Measurements from ENCODE around the gene PDCD11.
"Not testable (repeated sequence)": the region's sequence is repeated elsewhere in the genome, so short reads cannot be mapped to it uniquely, and the experiment has no call there.

The PDCD11 gene

DNA sequence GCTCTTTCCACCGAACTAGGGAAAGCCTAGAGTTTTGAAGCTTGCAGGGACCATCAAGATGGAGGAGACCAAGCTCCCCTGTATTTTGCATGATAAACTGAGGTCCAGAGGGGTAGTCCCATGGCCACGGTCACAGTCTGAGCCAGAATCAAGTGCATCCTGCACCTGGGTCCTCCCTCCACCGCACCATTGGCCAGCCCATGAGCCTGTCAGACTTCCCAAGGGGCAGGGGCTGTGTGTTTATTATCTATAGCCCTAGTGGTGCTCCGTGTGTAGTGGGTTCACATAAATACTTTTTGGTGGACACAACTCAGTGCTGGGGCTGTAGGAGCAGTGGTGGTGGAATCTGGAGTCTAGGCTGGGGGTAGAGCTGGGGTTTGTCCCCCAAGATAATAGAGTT lies 79.0 kb downstream of the PDCD11 start:
- DNase-seq, result no peak

GRCh38 chr10:103476046-103476768 lies 79.8 kb downstream of the PDCD11 start:
- DNase-seq, result no peak

GRCh38 chr10:103478671-103479070 lies 82.2 kb downstream of the PDCD11 start:
- DNase-seq, result no peak

- no peak for DNase-seq
Measured at GRCh38 chr10:103479135-103479534, 82.7 kb downstream of the PDCD11 start, which contains the start of gene CALHM3. Gene CALHM3, minus strand, starts transcription at chr10:103479240. Its CDS starts 208 bp downstream, at chr10:103479032.

GRCh38 chr10:103480521-103480920 lies 84.1 kb downstream of the PDCD11 start:
- no peak for DNase-seq

- no peak for DNase-seq
Measured at GRCh38 chr10:103481974-103482531, 85.6 kb downstream of the PDCD11 start.

DNA sequence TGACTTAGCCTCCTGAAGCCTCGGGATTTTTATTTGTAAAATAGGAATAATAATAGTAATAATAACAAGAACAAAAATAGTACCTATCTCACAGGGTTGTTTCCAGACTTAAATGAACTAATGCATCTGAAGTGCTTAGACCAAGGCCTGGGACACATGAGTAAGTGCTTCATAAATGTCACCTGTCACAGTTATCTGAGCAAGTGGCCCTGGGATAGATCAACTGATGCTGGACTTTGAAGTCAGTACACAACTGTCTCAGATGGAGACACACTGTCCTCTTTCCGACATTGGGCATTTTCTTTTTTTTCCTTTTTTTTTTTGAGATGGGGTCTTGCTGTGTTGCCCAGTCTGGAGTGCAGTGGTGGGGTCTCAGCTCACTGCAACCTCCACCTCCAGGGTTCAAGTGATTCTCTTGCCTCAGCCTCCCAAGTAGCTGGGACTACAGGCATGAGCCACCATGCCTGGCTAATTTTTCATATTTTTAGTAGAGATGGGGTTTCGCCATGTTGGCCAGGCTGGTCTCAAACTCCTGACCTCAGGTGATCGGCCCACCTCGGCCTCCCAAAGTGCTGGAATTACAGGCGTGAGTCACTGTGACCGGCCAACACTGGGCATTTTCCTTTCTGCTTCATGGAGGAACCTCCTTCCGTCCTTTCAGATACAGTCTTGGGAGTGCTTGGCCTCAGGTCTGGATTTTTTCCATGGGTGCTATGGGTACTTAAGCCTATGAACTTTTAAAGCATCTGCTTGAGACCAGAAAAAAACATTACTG lies 90.4 kb downstream of the PDCD11 start:
- not testable (repeated sequence) for DNase-seq

- DNase-seq, result no peak
Measured at GRCh38 chr10:103487410-103487708, 90.9 kb downstream of the PDCD11 start.

- DNase-seq, result no peak
Measured at GRCh38 chr10:103490986-103491314, 94.5 kb downstream of the PDCD11 start.

DNA sequence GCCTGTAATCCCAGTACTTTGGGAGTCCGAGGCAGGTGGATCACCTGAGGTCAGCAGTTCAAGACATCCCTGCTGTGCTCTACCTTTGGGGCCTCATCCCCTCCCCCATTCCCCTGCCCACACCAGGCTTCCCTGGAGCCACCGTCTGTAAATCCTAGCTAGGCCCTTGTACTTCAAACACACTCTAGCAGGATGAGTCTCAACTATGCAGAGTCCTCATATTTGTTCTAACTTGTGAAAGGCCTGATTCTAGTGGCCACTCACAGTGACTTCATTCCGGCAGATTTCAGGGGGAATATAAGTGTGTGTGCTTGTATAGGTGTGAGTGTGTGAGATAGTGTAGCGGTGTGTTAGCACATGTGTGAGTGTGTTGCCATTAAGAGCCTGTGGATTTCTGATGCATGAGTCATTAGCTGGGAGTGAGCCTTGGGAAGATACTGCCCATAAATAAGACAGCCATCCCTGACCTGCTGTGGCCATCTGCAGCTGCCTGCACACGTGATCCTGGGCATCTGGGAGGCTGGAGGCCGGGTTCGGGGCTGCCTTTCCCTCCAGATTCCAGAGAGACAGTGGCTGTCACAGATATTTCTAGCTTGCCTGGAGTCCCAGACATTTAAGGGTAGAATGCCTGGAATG lies 95.4 kb downstream of the PDCD11 start:
- DNase-seq, result no peak

- no peak for DNase-seq
Measured at GRCh38 chr10:103492655-103493261, 96.3 kb downstream of the PDCD11 start.

GRCh38 chr10:103493362-103493915 lies 97.0 kb downstream of the PDCD11 start, which contains the start of gene NEURL1:
Gene NEURL1, plus strand, starts transcription at chr10:103493705. Its CDS starts 683 bp downstream, at chr10:103494388.
- peak; percentile 10 for DNase-seq

DNA sequence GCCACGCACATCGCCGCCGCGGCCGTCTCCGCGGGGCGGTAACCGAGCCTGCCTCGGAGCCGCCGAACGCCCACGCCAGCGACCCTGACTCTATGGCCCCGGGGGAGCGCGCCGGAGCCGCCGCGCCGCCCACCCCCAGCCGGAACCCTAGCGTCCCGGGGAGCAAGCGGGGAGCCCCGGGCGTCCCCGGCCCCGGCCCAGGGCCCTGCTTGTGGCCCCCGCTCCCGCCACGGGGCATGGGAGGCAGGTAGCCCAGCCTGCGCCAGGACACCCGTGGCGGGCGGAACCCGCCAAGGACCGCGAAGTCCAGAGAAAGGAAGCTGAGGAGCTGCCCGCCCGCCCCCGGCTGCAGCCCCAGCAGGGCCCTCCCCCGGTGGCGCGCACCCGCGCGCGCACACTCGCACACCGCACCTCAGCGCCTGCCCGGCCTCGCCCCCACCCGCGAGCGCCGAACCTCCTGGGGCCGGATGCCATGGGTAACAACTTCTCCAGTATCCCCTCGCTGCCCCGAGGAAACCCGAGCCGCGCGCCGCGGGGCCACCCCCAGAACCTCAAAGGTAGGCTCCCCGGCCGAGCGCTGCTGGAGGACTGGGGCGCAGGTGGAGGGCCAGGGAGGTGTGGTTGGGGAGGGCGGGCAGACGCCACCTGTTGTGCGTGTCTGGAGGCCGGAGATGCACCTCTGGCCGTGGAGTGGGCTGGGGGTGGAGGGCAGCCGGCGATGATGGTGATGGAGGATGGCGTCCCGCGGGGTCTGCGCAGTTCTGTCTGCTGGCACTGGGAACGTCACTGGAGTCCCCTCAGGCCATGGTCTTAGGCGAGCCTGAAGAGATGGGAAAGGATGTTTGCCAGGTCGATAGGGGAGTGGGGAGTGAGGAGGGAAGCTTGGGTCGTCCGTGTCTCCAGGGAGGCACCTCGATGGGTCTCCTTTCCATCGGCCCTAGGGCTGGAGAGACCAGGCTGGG lies 97.8 kb downstream of the PDCD11 start:
- peak; percentile 20 for DNase-seq

DNA sequence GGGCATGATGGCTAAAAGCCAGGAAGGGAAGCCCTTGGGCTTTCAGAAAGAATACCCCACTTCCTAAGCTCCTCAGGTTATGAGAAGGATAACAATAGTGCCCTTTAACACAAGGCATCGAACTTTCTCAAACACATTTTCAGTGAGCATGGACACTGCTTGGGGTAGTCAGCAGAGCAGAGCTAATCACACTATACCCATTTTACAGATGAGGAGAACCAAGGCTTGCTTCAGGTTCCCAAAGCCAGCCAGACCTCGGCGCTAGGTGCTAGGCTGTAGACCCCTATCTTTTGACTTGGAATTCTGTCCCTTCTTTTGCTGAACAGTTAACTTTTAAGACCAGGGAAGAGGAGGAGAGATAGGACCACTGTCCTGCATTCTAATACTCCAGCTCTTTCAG lies 98.9 kb downstream of the PDCD11 start:
- no peak for DNase-seq
